GM18868 (cell line): Measurements from ENCODE around the gene OR56B1.
"Not testable (repeated sequence)": the region's sequence is repeated elsewhere in the genome, so short reads cannot be mapped to it uniquely, and the experiment has no call there.

Experiments used
- ATAC-seq: cut with Tn5 transposase; IDR thresholded peaks from one replicate; pipeline ENCODE4 v1.9.1; 2021; ENCODE audit warnings: mild to moderate bottlenecking, moderate library complexity; ENCODE audit not compliant: unreplicated experiment

The OR56B1 gene

DNA sequence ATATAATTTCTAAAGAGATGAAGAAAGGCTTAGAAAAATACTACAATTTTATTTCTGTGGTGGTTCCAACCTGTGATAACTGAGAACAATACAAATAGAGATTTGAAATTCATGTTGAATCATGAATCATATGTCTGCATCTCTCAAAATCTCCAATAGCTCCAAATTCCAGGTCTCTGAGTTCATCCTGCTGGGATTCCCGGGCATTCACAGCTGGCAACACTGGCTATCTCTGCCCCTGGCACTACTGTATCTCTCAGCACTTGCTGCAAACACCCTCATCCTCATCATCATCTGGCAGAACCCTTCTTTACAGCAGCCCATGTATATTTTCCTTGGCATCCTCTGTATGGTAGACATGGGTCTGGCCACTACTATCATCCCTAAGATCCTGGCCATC is at the start of gene OR56B1:
Gene OR56B1, plus strand, starts transcription at position 53 of the 400 bp plus-strand sequence. Its CDS starts 69 bp downstream, at position 122.
- ATAC-seq = no peak

DNA sequence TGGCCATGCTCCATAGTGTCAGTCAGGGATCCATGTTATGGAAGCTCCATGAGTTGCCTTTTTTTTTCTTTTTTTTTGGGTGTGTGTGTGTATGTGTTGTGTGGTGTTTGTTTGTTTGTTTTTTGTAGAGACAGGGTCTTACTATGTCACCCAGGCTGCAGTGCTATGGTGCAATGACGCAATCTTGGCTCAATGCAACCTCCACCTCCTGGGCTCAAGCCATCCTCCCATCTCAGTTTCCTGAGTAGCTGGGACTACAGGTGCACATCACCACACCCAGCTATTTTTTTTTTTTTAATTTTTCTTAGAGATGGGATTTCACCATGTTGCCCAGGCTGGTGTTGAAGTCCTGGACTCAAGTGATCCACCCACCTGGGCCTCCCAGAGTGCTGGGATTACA is 47.8 kb upstream of the OR56B1 start:
- ATAC-seq = no peak

DNA sequence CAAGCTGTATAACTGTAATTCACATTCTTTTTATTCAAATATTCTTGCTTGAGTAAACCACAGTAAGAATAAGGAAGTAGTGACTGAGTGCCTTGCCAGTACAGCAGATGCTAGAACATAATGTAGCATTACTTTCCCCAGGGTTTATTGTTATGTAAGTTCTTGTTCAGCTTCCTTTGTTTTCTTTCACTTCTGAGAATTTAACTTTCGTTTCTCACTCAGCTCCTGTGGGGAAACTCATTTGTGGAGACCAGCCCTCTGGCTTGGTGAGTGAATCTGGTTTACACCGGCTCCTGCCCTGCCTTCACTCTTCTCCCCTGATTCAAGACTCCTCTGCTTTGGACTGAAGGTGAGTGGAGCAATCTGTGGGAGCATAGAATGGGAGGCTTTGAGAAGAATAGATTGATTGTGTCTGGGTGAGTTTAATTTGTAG is 46.7 kb upstream of the OR56B1 start, which contains the start of gene TRIM22:
Gene TRIM22, plus strand, starts transcription at position 240 of the 433 bp plus-strand sequence. CDS start 6,443 bp downstream, outside the sequence.
- ATAC-seq = peak; percentile 71

- ATAC-seq = no peak
Observed at GRCh38 chr11:5690216-5690615, 46.0 kb upstream of the OR56B1 start.

- no peak for ATAC-seq
Observed at GRCh38 chr11:5690736-5691135, 45.5 kb upstream of the OR56B1 start.

DNA sequence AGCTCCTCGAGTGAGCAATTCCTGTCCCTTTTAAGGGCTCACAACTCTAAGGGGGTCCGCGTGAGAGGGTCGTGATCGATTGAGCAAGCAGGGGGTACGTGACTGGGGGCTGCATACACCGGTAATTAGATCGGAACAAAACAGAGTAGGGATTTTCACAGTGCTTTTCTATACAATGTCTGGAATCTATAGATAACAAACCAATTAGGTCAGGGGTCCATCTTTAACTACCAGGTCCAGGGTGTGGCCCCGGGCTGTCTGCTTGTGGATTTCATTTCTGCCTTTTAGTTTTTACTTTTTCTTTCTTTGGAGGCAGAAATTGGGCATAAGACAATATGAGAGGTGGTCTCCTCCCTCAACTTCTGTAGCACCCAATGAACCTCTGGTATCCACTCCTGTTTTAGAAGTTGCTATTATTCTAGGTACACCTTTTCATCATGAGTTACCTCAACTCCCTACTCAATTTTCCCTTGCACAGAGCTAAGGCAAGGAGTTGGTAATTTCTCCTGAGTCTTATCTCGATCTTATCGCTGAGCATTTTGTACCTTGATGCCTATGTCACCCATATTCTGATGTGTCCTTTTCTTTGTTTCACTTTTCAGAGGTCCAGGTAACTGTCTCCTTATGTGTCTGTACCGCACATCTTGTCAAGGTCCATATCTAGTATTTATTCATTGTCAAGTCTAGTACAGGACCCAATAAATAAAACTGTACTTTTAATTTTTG is 44.8 kb upstream of the OR56B1 start:
- ATAC-seq = not testable (repeated sequence)

DNA sequence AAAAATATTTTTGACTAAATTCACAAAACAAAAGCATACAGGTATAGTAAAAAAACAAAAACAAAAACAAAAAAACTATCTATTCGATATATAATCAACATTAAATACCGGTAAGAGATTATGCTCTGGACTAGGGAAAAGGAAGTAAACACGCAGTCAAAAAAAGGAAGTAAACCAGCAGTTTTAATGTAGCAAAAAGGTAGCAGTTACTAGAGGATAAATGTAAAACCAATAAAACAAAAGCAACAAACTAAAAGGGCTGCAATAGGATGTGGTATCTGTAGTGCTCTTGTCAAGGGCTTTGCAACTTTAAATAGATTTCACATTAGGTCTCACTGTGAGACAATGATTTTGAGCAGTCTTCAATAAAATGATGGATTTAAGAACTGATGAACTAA is 44.3 kb upstream of the OR56B1 start:
- ATAC-seq = no peak

- ATAC-seq = no peak
Observed at GRCh38 chr11:5694642-5695041, 41.6 kb upstream of the OR56B1 start.

DNA sequence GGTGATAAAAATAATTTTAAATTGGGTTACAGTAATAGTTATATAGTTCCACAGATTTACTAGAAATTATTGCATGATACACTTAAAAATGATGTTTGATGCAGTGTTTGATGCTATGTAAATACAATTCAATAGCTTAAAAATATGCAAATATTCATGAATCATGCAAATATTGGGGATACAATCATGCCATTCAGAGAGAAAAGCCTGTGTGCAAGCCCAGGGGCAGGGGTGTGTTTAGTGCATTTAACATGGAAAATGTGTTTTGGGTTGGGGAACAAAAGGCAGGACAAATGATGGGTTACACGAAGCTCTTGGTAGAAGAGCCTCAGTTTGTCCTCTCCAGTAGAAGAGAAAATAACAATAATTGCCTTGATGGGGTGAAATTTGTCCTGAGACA is 40.7 kb upstream of the OR56B1 start:
- no peak for ATAC-seq

GRCh38 chr11:5696210-5696609 is 40.0 kb upstream of the OR56B1 start:
- ATAC-seq = no peak

DNA sequence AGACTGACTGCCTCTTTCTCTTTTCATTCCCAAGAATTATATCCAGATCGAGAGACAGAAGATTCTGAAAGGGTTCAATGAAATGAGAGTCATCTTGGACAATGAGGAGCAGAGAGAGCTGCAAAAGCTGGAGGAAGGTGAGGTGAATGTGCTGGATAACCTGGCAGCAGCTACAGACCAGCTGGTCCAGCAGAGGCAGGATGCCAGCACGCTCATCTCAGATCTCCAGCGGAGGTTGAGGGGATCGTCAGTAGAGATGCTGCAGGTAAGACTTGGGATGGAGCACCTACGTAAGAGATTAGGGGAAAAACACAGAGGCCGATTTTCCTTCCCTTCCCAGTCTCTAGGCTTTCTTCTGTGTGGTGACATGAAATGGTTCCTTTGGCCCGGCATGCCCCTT is 38.0 kb upstream of the OR56B1 start:
- ATAC-seq = no peak

DNA sequence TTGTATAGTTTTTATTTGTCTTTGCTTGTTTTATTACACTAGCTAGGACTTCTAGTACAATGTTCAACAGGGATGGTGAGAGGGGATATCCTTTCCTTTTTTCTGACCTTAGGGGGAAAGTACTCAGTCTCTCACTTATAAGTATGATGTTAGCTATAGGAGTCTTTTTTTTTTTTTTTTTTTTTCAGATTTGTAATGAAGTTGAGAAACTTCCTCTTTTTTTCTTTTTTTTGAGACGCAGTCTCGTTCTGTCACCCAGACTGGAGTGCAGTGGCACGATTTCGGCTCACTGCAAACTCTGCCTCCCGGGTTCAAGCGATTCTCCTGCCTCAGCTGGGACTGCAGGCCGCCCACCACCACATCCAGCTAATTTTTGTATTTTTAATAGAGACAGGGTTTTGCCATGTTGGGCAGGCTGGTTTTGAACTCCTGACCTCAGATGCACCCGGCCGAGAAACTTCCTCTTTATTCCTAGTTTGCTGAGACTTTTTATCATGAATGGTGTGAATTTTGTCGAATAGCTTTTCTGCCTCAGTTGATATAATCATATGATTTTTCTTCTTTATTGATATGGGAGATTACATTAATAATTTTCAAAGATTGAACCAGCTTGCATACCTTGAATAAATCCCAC is 35.7 kb upstream of the OR56B1 start:
- ATAC-seq = no peak

DNA sequence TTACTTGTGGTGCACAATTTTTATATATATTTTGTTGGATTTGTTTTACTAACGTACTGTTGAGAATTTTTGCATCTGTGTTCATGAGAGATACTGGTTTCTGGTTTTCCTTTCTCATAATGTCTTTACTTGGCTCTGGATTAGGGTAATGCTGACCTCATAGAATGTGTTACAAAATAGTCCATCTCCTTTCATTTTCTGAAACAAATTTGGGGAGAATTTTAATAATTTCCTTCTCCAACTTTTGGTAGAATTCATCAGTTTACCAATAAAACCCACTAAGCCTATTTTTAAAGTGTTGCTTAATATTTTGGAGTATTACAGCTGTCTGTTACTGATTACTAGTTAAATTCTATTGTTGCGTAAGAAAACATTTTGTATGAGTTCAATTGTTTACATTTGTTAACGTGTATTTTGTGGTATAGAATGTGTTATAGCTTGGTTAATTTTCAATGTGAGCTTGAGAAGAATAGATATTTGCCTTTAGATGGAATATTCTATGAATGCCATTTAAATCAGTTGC is 35.1 kb upstream of the OR56B1 start:
- ATAC-seq = no peak

DNA sequence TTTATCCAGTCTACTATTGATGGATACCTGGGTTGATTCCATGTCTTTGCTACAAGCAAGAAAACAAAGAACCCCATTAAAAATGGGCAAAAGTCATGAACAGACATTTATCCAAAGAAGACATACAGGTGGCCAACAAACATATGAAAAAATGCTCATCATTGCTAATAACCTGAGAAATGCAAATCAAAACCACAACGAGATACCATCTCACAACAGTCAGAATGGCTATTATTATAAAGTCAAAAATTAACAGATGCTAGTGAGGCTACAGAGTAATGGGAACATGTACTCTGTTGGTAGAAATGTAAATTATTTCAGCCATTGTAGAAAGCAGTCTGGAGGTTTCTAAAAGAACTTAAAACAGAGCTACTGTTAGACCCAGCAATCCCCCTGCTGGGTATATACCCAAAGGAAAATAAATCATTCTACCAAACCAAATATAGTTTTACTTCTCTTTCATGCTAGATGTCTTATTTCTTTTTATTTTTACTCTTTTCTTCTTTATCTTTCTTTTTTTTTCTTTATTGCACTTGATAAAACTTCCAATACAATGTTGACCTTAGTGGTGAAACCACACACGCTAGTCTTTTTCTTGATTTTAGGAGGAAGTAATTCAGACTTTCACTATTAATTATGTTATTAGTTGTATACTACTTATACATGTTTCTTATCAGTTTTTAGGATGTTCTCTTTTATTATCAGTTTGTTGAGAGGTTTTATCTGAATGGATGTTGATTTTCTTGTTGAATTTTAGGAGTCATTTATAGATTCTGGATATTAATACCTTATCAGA is 32.3 kb upstream of the OR56B1 start:
- peak; percentile 58 for ATAC-seq

- no peak for ATAC-seq
Observed at GRCh38 chr11:5705688-5706087, 30.6 kb upstream of the OR56B1 start.

DNA sequence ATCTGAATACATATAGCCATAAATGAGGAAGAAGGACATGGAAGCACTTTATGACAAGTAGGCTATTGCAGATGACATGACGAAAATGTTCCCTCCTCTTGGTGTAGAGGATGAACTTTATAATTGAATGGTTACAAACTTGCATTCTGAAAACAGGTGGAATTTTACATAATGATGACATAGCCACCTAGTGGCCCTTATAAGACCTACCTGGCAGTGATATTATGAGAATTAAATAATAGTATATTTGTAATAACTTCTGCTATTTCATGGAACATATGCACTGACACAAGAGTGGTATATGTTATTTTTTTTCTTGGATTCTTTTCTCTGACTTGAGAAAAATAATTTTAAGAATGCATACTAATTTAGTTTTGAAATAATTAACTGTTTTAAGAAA is 23.7 kb upstream of the OR56B1 start:
- peak; percentile 73 for ATAC-seq

- ATAC-seq = no peak
Observed at GRCh38 chr11:5713695-5714094, 22.6 kb upstream of the OR56B1 start.

- ATAC-seq = not testable (repeated sequence)
Observed at GRCh38 chr11:5716518-5716917, 19.7 kb upstream of the OR56B1 start.

DNA sequence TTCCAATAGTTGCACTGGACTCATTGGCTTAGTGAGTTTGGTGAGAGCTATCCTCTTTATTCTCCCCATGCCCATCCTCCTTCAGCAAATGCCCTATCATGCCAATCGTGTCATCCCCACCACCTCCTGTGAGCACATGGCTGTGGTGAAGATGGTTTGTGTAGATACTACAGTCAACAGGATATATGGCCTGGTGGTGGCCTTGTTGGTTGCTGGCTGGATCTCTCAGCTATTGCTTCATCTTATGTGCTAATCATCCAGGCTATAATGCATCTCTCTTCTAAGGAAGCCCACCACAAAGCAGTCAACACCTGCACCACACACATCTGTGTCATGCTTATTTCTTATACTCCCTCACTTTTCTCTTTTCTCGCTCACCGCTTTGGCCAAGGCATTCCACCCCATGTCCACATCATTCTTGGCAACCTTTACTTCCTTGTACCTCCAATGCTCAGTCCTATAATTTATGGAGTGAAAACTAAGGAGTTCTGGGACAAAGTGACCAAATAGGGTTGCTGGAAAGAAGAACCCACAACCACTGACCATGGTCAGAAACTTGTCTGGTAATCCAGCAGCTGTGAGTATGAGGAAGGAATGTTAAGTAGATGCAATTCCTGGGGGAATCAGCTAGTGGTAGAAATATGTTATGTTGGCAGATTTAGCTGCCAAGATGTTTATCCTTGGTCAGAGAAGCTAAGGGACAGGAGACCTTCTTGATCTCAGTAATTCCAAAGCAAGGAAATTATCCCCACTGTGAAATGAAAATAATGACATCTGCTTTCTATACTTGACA is 16.3 kb upstream of the OR56B1 start:
- no peak for ATAC-seq

- ATAC-seq = no peak
Observed at GRCh38 chr11:5722622-5723021, 13.6 kb upstream of the OR56B1 start.

DNA sequence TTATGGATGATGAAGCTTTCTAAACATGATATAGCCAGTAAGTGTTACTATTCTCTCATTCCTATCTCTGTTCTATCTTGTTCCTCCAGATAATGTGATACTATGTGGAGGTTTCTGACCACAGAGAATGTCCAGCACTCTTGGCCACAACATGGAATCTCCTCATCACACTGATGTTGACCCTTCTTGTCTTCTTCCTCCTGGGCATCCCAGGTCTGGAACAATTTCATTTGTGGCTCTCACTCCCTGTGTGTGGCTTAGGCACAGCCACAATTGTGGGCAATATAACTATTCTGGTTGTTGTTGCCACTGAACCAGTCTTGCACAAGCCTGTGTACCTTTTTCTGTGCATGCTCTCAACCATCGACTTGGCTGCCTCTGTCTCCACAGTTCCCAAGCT is 9.9 kb upstream of the OR56B1 start:
- ATAC-seq = no peak
